Stimulated activated CD8-positive, alpha-beta memory T cell treated with anti-CD3 and anti-CD28 coated beads, Interleukin-12 subunit alpha, Interleukin-12 subunit beta, amount 100 ng/mL, for 1 hour (primary cell): Measurements from ENCODE around the gene ROR2.

Source experiments
- DNase-seq: peaks from one replicate; pipeline ENCODE4 v3.0.0-alpha.2; 2020; ENCODE audit warnings: low read depth

ROR2 gene

GRCh38 chr9:91840882-91841281 is 109.1 kb downstream of the ROR2 start:
- DNase-seq, result no peak

DNA sequence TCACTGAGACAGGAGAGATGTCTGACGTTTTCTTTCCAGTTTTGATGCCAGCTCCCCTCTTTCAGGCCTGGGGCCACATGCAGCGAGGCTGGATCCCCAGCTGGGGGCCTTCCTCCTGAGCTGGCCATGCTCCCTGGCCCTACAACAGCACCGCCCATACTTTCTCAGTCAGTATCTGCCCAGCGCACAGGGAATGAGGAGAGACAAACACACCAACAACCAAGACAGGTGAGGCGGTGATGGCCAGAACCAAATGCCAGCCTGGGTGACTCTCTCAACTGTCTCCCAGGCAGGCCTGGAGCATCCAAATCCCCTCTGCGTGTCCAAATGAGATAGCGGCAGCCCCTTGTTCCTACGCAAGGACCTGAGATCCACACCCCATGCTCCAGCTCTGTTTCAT is 109.6 kb downstream of the ROR2 start:
- no peak for DNase-seq

GRCh38 chr9:91839926-91840465 is 110.0 kb downstream of the ROR2 start:
- no peak for DNase-seq

DNA sequence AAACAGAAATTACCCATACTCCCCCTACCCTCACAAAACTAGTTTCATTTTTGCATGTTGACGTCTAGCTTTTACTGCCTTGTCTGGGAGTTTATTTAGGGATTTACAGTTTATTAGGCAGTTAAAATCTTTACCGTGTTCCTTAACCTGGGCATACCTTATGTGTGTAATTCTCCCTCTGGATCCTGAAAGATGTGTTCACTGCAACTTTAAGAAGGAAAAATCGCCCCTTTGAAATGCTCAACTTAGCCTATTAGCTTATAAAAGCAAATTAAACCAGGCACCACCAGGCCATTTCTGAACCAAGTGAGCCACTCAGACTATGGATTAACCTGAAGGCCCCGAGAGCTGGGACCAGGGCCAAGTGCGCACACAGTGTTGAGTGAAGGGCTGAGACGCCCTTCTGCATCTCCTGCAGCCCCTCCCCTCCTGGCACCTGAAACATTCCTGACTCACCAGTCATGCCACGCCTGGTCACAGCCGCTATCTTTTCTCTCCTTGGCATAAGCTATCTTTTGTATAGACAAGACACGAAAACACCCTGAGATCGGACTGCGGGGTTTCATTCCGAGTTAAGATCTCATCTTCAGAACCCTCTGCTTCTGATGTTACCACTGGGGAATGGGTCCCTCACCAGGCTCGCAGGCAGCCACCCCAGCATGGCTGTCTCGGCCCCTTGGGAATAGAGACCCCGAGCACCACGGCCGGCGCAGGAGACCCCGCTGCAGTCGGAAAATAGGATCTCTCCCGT is 111.9 kb downstream of the ROR2 start:
- no peak for DNase-seq

- no peak for DNase-seq
Measured at GRCh38 chr9:91836515-91836914, 113.5 kb downstream of the ROR2 start.

DNA sequence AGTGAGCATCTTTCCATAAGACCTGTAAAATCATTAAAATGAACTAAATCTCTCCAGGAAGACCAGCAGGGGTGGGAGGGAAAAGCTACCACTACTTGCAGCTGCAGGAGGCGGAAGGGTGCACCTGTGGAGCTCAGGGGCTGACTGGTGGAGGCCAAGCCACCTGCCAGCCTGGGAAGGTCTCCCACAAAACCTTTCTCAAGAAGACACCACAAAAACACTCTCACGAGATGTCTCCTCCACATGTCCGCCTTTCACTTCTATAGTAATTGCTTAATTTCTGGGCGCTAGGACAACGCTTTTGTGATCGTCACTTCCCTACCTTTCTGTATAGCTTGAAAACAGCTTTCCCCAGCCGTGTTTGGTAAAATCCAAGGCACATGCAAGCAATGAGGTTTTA is 114.4 kb downstream of the ROR2 start:
- DNase-seq, result no peak

DNA sequence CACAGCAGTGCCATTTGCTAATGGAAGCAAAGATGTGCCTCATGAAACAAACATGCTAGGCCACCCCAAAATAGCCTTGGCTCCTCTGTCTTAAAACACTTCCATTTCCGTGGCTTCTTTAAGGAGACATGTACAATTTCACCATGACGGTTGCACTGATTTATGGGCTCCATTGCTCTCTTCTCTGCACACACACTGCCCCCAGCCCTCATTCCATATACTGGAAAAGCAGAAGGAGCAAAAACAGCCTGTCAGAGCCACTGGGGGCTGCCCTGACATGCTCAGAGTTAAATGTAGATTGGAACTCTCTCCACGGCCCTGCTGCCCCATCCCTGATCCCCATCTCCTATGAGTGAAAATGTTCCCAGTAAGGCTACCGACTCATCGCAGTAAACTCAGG is 114.8 kb downstream of the ROR2 start:
- DNase-seq, result no peak

GRCh38 chr9:91834740-91835139 is 115.3 kb downstream of the ROR2 start:
- DNase-seq, result no peak

GRCh38 chr9:91833878-91834255 is 116.2 kb downstream of the ROR2 start:
- no peak for DNase-seq

GRCh38 chr9:91833096-91833877 is 116.7 kb downstream of the ROR2 start:
- DNase-seq, result no peak

DNA sequence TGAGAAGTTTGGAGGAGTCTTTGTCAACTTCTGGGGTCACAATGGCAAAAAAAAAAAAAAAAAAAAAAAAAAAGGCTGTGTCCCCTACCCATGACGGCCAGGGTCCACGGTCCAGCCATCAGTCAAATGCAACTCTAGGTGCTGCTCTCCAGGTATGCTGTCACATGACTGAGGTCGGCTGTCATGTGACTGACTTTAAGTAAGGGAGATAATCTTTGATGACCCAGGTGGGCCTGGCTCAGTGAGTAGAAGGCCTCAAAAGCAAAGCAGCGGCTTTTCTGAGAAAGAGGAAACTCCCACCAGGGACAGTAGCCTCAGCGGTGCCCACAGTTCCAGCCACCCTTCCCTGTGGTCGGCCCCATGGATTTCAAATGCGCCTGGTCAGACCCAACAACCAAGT is 117.7 kb downstream of the ROR2 start:
- DNase-seq, result no peak

- DNase-seq, result no peak
Measured at GRCh38 chr9:91825866-91826265, 124.2 kb downstream of the ROR2 start.

- no peak for DNase-seq
Measured at GRCh38 chr9:91825422-91825821, 124.6 kb downstream of the ROR2 start.

GRCh38 chr9:91824601-91825305 is 125.3 kb downstream of the ROR2 start:
- DNase-seq, result no peak

GRCh38 chr9:91824151-91824550 is 125.9 kb downstream of the ROR2 start:
- no peak for DNase-seq

DNA sequence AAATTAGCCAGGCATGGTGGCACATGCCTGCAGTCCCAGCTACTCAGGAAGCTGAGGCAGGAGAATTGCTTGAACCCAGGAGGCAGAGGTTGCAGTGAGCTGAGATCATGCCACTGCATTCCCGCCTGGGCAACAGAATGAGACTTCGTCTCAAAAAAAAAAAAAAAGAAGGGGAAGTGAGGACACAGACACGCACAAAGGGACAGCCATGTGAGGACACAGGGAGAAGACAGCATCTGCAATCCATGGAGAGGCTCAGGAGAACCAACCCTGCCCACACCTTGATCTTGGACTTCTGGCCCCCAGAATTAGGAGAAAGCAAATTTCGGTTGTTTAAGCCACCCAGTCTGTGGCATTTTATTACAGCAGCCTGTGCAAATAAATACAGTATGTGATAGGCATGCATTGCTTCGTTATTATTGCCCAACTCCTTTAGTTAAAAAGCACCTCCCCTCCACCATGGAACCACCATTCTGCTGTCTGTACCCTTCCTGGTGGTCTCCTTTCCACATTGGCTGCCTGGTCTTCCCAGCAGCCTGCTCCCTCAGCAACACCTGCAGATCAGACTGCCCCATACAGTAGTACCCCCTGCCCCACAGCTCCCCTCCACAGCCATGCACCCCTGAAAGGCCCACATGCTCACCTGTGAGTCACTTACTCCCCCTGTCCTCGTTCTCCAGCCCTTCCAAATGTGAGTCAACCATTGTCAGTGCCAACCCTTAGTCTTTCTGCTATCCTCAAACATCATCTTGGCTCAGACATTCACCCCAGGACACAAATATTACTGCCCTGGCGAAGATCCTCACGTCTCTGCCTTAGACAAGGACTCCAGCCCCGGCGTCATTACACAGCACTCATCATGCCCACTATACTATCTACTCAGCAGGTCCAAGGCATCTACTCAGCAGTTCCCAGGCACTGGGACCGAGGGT is 128.8 kb downstream of the ROR2 start:
- no peak for DNase-seq

- no peak for DNase-seq
Measured at GRCh38 chr9:91820126-91820750, 129.8 kb downstream of the ROR2 start.

DNA sequence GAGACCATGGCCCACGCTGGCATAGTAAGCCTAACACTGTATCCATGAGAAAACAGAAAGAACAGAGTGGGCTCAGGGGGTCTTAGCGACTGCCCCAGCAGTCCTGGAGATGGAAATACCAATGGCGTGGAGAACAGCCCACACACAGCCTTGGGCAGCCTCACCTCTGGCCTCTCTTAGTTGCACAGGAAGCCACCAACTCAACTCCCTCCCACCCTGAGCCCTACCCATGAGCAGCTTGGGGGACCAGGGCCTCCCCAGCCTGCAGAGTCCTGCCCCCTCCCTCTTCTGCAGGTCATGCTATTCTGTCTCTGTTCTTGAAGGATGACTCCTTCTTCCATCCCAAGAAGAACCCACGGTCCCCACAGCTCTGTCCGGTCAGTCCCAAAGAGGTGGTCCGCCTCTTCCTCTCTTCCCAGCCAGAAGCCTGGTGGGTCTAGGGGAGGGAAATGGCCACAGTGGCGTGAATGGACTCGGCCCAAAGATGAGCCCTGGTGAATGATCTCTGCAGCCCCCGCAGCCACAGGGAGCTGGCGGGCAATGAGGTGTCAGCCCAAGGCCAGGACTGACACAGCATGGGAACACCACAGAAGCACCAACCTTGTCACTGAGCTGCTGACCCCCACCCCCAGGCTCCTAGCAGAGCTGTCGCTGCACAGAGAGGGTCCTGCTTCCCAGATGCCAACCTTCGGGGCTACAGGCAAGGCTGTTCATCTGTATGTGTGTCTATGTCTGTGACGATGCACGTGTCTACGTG is 131.2 kb downstream of the ROR2 start:
- no peak for DNase-seq

DNA sequence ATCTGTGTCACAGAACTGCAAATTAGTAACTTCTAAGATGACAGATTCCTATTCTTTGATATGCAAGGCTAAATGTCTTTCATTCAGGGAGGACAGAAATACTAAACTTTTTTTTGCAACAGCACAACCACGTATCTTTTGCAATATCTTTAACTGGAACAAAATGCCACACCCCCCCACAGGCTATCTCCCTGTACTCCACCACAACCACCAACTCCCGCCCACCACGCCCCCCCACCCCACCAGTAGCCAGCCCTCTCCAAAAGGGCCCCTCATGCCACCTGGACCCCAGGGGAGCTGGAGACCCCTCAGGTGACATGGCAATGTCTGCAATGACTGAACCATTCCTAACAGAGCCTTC is 131.8 kb downstream of the ROR2 start:
- no peak for DNase-seq

DNA sequence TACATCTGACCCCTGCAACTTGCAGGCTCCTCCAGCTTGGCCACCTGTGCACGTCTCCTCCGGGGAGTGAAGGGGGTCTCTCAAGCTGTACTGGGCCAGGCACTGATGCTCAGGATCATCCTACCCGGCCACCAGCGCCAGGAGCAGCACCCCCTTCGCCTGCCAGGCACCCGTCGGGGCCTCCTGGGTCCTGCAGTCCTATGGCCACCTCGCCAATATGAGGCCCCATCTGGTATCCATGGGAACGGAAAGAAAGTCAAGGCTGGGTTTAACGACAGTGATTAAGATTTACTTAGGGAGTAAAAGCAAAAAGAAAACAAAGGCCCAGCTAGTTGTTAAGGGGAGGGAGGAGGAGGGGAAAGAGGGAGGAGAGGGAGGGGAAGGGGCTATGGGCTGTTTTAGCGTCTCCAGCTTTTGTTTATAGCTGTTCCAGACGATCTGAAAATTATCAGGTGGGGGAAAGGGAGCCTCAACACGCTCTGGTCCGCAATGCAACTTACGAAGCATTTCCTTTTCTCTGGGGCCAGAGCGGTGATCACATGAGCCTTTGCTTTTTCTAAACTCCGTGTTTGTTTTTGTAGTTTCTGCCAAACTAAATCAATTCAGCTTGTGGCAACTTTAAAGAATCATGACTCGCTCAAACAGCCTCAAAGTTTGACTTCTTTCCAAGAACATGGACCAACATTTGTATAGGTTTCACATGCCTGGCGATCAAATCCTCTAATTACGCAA is 132.4 kb downstream of the ROR2 start:
- no peak for DNase-seq
